Activated CD8-positive, alpha-beta T cell treated with anti-CD3 and anti-CD28 coated beads, Interleukin-2, amount 10 ng/mL, durations not matched to agents 7 days and 5 days (primary cell): ENCODE results near the gene NALCN. TPM values are rescaled to one million over a fixed set of nuclear protein-coding genes. Genes with fewer than 3 reads are reported as not detected.

Source experiments
- ATAC-seq: fragments of 150-1000 bp; cut with Tn5 transposase; one replicate; pipeline ENCODE4 v1.10.0; 2021; ENCODE audit warnings: moderate library complexity
- CTCF ChIA-PET: fragments of 350-600 bp; sonication (Branson Sonifier 250); formaldehyde crosslinking; loops from one replicate; lab custom pipeline; 2021; ENCODE audit warnings: antibody characterized with exemption; lab: Charles Lee
- POLR2A ChIA-PET: fragments of 350-600 bp; sonication (Branson Sonifier 250); formaldehyde crosslinking; loops from one replicate; lab custom pipeline; 2021; ENCODE audit warnings: antibody characterized with exemption; lab: Charles Lee
- DNase-seq: peaks from one replicate; pipeline ENCODE4 v3.0.0-alpha.2; 2020
- H3K27ac Mint-ChIP-seq: one replicate; pipeline ENCODE4 v1.8.0; 2021; ENCODE audit warnings: mild to moderate bottlenecking, mixed read lengths
- H3K27me3 Mint-ChIP-seq: one replicate; pipeline ENCODE4 v1.8.0; 2021; ENCODE audit warnings: low read depth, mixed read lengths
- H3K36me3 Mint-ChIP-seq: one replicate; pipeline ENCODE4 v1.8.0; 2021; ENCODE audit warnings: low read depth, mixed read lengths
- H3K4me1 Mint-ChIP-seq: one replicate; pipeline ENCODE4 v1.8.0; 2021; ENCODE audit warnings: low read depth, mixed read lengths
- H3K4me3 Mint-ChIP-seq: one replicate; pipeline ENCODE4 v1.8.0; 2021; ENCODE audit warnings: mild to moderate bottlenecking, mixed read lengths
- H3K9me3 Mint-ChIP-seq: one replicate; pipeline ENCODE4 v1.8.0; 2022; ENCODE audit warnings: mixed read lengths; ENCODE audit not compliant: insufficient read depth
- total RNA-seq, 2 experiments: library from RNA; stranded (reverse); gene quantifications; one replicate each; pipeline ENCODE4 v1.2.3, GENCODE V29; 2021

Gene NALCN
- total RNA-seq, 2 experiments from 2014 or later = not detected

- no peak overlapping the region for H3K27ac Mint-ChIP-seq
- ChIA-PET POLR2A (no interaction called here), CTCF (no interaction called here)
- H3K36me3 Mint-ChIP-seq = no peaks in the 10 kb centered on the region
- no peak overlapping the region for H3K4me3 Mint-ChIP-seq
- no peaks in the 10 kb centered on the region for H3K4me1 Mint-ChIP-seq
- no peaks in the 10 kb centered on the region for H3K27me3 Mint-ChIP-seq
- DNase-seq = no peak
- ATAC-seq = no peak
- no peaks in the 10 kb centered on the region for H3K9me3 Mint-ChIP-seq
Observed at GRCh38 chr13:101434486-101434885, 18.2 kb upstream of the NALCN start.

GRCh38 chr13:101433895-101434294 is 17.6 kb upstream of the NALCN start:
- CTCF ChIA-PET = no interaction called here
- H3K27me3 Mint-ChIP-seq = no peaks in the 10 kb centered on the region
- ATAC-seq = no peak

GRCh38 chr13:101429733-101430132 is 13.4 kb upstream of the NALCN start:
- Mint-ChIP-seq H3K27me3 (no peaks in the 10 kb centered on the region), H3K9me3 (no peaks in the 10 kb centered on the region), H3K27ac (no peak overlapping the region), H3K36me3 (no peaks in the 10 kb centered on the region), H3K4me3 (no peak overlapping the region), H3K4me1 (no peaks in the 10 kb centered on the region)
- ChIA-PET CTCF (no interaction called here), POLR2A (no interaction called here)
- no peak for ATAC-seq
- DNase-seq = no peak

More at GRCh38 chr13:101433895-101434294, 17.6 kb upstream of the NALCN start:
- Mint-ChIP-seq H3K36me3 (no peaks in the 10 kb centered on the region), H3K9me3 (no peaks in the 10 kb centered on the region), H3K27ac (no peak overlapping the region), H3K4me3 (no peak overlapping the region), H3K4me1 (no peaks in the 10 kb centered on the region)
- POLR2A ChIA-PET = no interaction called here
- DNase-seq = no peak

GRCh38 chr13:101425623-101426022 is 9.3 kb upstream of the NALCN start:
- CTCF ChIA-PET = no interaction called here
- no peak overlapping the region for H3K4me3 Mint-ChIP-seq
- H3K36me3 Mint-ChIP-seq = no peaks in the 10 kb centered on the region
- H3K27ac Mint-ChIP-seq = no peak overlapping the region
- POLR2A ChIA-PET = no interaction called here
- ATAC-seq (no peak), DNase-seq (no peak)
- H3K9me3 Mint-ChIP-seq = no peaks in the 10 kb centered on the region
- H3K27me3 Mint-ChIP-seq = no peaks in the 10 kb centered on the region
- H3K4me1 Mint-ChIP-seq = no peaks in the 10 kb centered on the region

- DNase-seq (no peak), ATAC-seq (no peak)
- no peaks in the 10 kb centered on the region for H3K4me1 Mint-ChIP-seq
- H3K27me3 Mint-ChIP-seq = no peaks in the 10 kb centered on the region
- POLR2A ChIA-PET = no interaction called here
- H3K27ac Mint-ChIP-seq = no peak overlapping the region
- H3K4me3 Mint-ChIP-seq = no peak overlapping the region
- no peaks in the 10 kb centered on the region for H3K9me3 Mint-ChIP-seq
- no peaks in the 10 kb centered on the region for H3K36me3 Mint-ChIP-seq
- CTCF ChIA-PET = no interaction called here
Observed at GRCh38 chr13:101425156-101425471, 8.8 kb upstream of the NALCN start.

- CTCF ChIA-PET = no interaction called here
- no peaks in the 10 kb centered on the region for H3K27me3 Mint-ChIP-seq
Observed at GRCh38 chr13:101424381-101425155, 8.3 kb upstream of the NALCN start.

GRCh38 chr13:101423872-101424271 is 7.6 kb upstream of the NALCN start:
- ATAC-seq (no peak), DNase-seq (no peak)
- no peaks in the 10 kb centered on the region for H3K9me3 Mint-ChIP-seq
- CTCF ChIA-PET = no interaction called here
- H3K4me1 Mint-ChIP-seq = no peaks in the 10 kb centered on the region
- H3K27ac Mint-ChIP-seq = no peak overlapping the region
- POLR2A ChIA-PET = no interaction called here
- H3K36me3 Mint-ChIP-seq = no peaks in the 10 kb centered on the region
- no peak overlapping the region for H3K4me3 Mint-ChIP-seq
- peaks cover 3% of the 10 kb centered on the region for H3K27me3 Mint-ChIP-seq

More at GRCh38 chr13:101424381-101425155, 8.3 kb upstream of the NALCN start:
- DNase-seq (no peak), ATAC-seq (no peak)
- Mint-ChIP-seq H3K4me1 (no peaks in the 10 kb centered on the region), H3K27ac (no peak overlapping the region), H3K9me3 (no peaks in the 10 kb centered on the region), H3K36me3 (no peaks in the 10 kb centered on the region), H3K4me3 (no peak overlapping the region)
- POLR2A ChIA-PET = no interaction called here

- H3K36me3 Mint-ChIP-seq = no peaks in the 10 kb centered on the region
- no peaks in the 10 kb centered on the region for H3K9me3 Mint-ChIP-seq
- no peak overlapping the region for H3K4me3 Mint-ChIP-seq
- ChIA-PET CTCF (no interaction called here), POLR2A (no interaction called here)
- no peaks in the 10 kb centered on the region for H3K4me1 Mint-ChIP-seq
- DNase-seq (no peak), ATAC-seq (no peak)
- no peak overlapping the region for H3K27ac Mint-ChIP-seq
- H3K27me3 Mint-ChIP-seq = peaks cover 29% of the 10 kb centered on the region
Observed at GRCh38 chr13:101417501-101417900, 1.2 kb upstream of the NALCN start.

GRCh38 chr13:101417043-101417406 is 717 bp upstream of the NALCN start:
- Mint-ChIP-seq H3K27me3 (peaks cover 31% of the 10 kb centered on the region), H3K4me3 (no peak overlapping the region), H3K36me3 (no peaks in the 10 kb centered on the region), H3K27ac (no peak overlapping the region), H3K4me1 (no peaks in the 10 kb centered on the region), H3K9me3 (no peaks in the 10 kb centered on the region)
- ATAC-seq (no peak), DNase-seq (no peak)
- ChIA-PET CTCF (no interaction called here), POLR2A (no interaction called here)

- ATAC-seq = peak; percentile 19
- H3K27me3 Mint-ChIP-seq = peaks cover 31% of the 10 kb centered on the region
- no peaks in the 10 kb centered on the region for H3K4me1 Mint-ChIP-seq
- H3K9me3 Mint-ChIP-seq = no peaks in the 10 kb centered on the region
- CTCF ChIA-PET = no interaction called here
- DNase-seq = no peak
- POLR2A ChIA-PET = no interaction called here
- no peak overlapping the region for H3K27ac Mint-ChIP-seq
- H3K4me3 Mint-ChIP-seq = no peak overlapping the region
- no peaks in the 10 kb centered on the region for H3K36me3 Mint-ChIP-seq
Observed at GRCh38 chr13:101415358-101416174, 742 bp downstream of the NALCN start.

GRCh38 chr13:101412076-101412475 is 4.2 kb downstream of the NALCN start:
- Mint-ChIP-seq H3K9me3 (no peaks in the 10 kb centered on the region), H3K4me1 (no peaks in the 10 kb centered on the region), H3K36me3 (no peaks in the 10 kb centered on the region), H3K4me3 (no peak overlapping the region), H3K27me3 (peaks cover 24% of the 10 kb centered on the region), H3K27ac (no peak overlapping the region)
- ChIA-PET CTCF (no interaction called here), POLR2A (no interaction called here)
- ATAC-seq (no peak), DNase-seq (no peak)

- CTCF ChIA-PET = no interaction called here
- POLR2A ChIA-PET = no interaction called here
- Mint-ChIP-seq H3K27ac (no peak overlapping the region), H3K4me3 (no peak overlapping the region), H3K27me3 (peaks cover 7% of the 10 kb centered on the region), H3K4me1 (peaks cover 2% of the 10 kb centered on the region), H3K9me3 (no peaks in the 10 kb centered on the region), H3K36me3 (no peaks in the 10 kb centered on the region)
- ATAC-seq (no peak), DNase-seq (no peak)
Observed at GRCh38 chr13:101408992-101409656, 7.2 kb downstream of the NALCN start.
